GM19193 (cell line): ENCODE results near the gene MOB3B.

Experiments
- POLR2A ChIP-seq: IDR thresholded peaks from 4 replicates; pipeline ENCODE4 v1.6.1; 2011; ENCODE audit not compliant: insufficient read depth, insufficient read length; ENCODE audit errors: extremely low read depth

MOB3B gene

GRCh38 chr9:27291292-27291691 is 238.3 kb downstream of the MOB3B start:
- no peak for TF ChIP-seq POLR2A

- no peak for TF ChIP-seq POLR2A
Measured at GRCh38 chr9:27282269-27282668, 247.3 kb downstream of the MOB3B start.

DNA sequence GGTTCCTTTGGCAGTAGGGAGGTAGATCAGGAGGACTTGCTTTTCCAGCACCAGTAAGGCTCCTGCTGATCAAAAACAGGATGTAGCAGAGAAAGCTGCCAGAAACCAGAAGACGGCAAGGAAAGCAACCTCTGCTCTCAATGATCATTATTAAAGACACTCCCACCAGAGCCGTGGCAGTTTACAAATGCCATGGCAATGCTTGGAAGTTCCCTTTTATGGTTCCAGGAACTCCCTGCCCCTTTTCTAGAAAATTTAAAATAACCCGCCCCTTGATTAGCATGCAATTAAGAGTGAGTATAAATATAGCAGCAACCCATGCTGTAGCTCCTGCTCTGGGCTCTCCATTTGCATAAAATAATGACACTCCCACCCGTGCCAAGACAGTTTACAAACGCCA is 248.8 kb downstream of the MOB3B start:
- TF ChIP-seq POLR2A: no peak

DNA sequence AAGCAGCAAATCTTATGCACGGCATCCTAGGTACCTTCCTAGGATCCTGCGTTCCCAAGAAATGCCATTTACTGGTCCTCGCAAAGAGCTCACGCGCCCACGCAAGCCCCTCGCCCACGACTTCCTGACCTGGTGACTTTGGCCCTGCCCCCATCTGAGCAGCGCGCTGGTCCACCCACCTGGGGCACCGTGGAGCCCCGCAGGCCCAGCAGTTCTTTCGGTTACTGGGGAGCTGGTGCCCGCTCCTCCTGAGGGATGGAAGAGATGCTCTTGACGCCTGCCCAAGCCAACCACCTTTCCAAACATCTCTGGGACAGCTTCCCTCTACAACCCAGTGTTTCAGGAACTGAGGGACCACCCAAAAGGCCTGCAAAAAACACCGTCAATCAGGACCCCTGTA is 249.4 kb downstream of the MOB3B start:
- TF ChIP-seq POLR2A: no peak

- no peak for TF ChIP-seq POLR2A
Measured at GRCh38 chr9:27279611-27280010, 250.0 kb downstream of the MOB3B start.

GRCh38 chr9:27278374-27278773 is 251.2 kb downstream of the MOB3B start:
- TF ChIP-seq POLR2A: no peak

DNA sequence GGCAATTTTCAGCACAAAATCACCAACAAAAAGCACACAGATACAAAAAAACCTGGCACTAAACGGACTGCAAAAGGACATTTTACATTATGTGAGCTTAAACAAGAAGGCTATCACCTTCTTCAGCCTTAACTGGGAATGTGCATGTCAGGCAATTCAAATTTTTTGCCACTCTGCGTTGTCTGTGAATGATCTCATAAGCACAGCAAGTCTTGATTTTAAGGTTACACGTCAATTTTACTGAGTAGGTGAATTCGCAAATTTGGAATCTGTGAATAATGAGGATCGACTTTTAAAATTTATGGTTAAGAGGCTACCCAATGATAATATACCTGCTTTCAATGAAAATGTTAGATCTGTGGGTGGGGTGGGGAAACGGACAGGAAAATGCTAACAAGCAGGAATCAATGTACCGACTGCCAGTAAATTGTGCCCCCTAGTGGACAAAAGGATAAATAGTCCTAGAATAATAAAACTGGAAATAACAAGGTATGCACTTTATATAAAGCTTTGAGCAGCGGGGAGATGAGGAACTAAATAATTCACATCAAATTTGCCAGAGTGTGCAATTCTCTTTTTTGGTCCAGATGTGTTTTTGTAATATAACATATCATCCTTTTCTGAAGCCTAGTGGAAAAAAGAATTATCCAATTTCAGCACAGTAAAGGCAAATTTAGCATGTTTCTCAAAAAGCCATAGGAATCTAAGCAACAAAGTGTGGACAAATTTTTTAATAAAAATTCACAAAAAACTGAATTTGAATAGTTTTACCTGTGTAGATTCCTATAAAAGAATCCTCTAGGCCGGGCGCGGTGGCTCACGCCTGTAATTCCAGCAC is 253.2 kb downstream of the MOB3B start:
- TF ChIP-seq POLR2A: no peak
